Cerebellar cortex (tissue), 1 donor: ENCODE data around the gene NFIA.

ENCODE experiments used
- DNase-seq: peaks from one replicate; pipeline ENCODE4 v3.0.0-alpha.2; 2015; ENCODE audit warnings: low spot score

NFIA gene

GRCh38 chr1:61182480-61182879 lies 100.1 kb downstream of the NFIA start:
- no peak for DNase-seq

- peak; percentile 64 for DNase-seq
Observed at GRCh38 chr1:61183471-61184039, 101.2 kb downstream of the NFIA start.

- peak; percentile 84 for DNase-seq
Observed at GRCh38 chr1:61184040-61184713, 101.8 kb downstream of the NFIA start.

- DNase-seq, result no peak
Observed at GRCh38 chr1:61184714-61185106, 102.3 kb downstream of the NFIA start.

GRCh38 chr1:61186753-61187152 lies 104.4 kb downstream of the NFIA start:
- DNase-seq, result no peak

GRCh38 chr1:61187352-61188086 lies 105.2 kb downstream of the NFIA start:
- no peak for DNase-seq

- no peak for DNase-seq
Observed at GRCh38 chr1:61190153-61190552, 107.8 kb downstream of the NFIA start.

- peak; percentile 14 for DNase-seq
Observed at GRCh38 chr1:61190618-61191432, 108.5 kb downstream of the NFIA start.

GRCh38 chr1:61191433-61191720 lies 109.0 kb downstream of the NFIA start:
- DNase-seq, result no peak

- no peak for DNase-seq
Observed at GRCh38 chr1:61192663-61193330, 110.4 kb downstream of the NFIA start.

- no peak for DNase-seq
Observed at GRCh38 chr1:61193808-61194207, 111.4 kb downstream of the NFIA start.

GRCh38 chr1:61198554-61198953 lies 116.2 kb downstream of the NFIA start:
- DNase-seq, result peak; percentile 96

- no peak for DNase-seq
Observed at GRCh38 chr1:61201035-61201434, 118.7 kb downstream of the NFIA start.

GRCh38 chr1:61202854-61203598 lies 120.7 kb downstream of the NFIA start:
- DNase-seq, result no peak

- DNase-seq, result no peak
Observed at GRCh38 chr1:61204528-61204927, 122.2 kb downstream of the NFIA start.

- DNase-seq, result no peak
Observed at GRCh38 chr1:61207416-61207815, 125.1 kb downstream of the NFIA start.

- no peak for DNase-seq
Observed at GRCh38 chr1:61208172-61208571, 125.8 kb downstream of the NFIA start.

GRCh38 chr1:61208831-61209230 lies 126.5 kb downstream of the NFIA start:
- DNase-seq, result no peak

GRCh38 chr1:61210435-61211154 lies 128.2 kb downstream of the NFIA start:
- DNase-seq, result peak; percentile 72

GRCh38 chr1:61213245-61214011 lies 131.1 kb downstream of the NFIA start:
- no peak for DNase-seq
